Activated CD8-positive, alpha-beta memory T cell treated with anti-CD3 and anti-CD28 coated beads, Interleukin-2, amount 50 U/mL, for 48 hours (primary cell): ENCODE data around the gene COX4I2.
"Not testable (repeated sequence)": the region's sequence is repeated elsewhere in the genome, so short reads cannot be mapped to it uniquely, and the experiment has no call there.

Source experiments
- DNase-seq: peaks from one replicate; pipeline ENCODE4 v3.0.0-alpha.2; 2020

COX4I2 gene

GRCh38 chr20:31637660-31638059 is at the start of gene COX4I2:
Gene COX4I2 (plus strand): TSS chr20:31637912. CDS start chr20:31639018, 1,106 bp downstream.
- DNase-seq: no peak

GRCh38 chr20:31590717-31591225 is 46.9 kb upstream of the COX4I2 start:
- no peak for DNase-seq

- DNase-seq: no peak
These were observed 44.3 kb upstream of the COX4I2 start for GRCh38 chr20:31593221-31594001.

GRCh38 chr20:31594002-31594557 is 43.6 kb upstream of the COX4I2 start:
- DNase-seq: no peak

GRCh38 chr20:31594558-31595379 is 42.9 kb upstream of the COX4I2 start:
- no peak for DNase-seq

- no peak for DNase-seq
These were observed 42.4 kb upstream of the COX4I2 start for GRCh38 chr20:31595380-31595653.

GRCh38 chr20:31595654-31596411 is 41.9 kb upstream of the COX4I2 start:
- no peak for DNase-seq

- DNase-seq: not testable (repeated sequence)
These were observed 41.3 kb upstream of the COX4I2 start for GRCh38 chr20:31596412-31596715.

- DNase-seq: no peak
These were observed 40.8 kb upstream of the COX4I2 start for GRCh38 chr20:31596831-31597480.

GRCh38 chr20:31597481-31597855 is 40.2 kb upstream of the COX4I2 start:
- DNase-seq: no peak

- DNase-seq: no peak
These were observed 35.3 kb upstream of the COX4I2 start for GRCh38 chr20:31602431-31602778.

- DNase-seq: peak; percentile 69
These were observed 34.8 kb upstream of the COX4I2 start for GRCh38 chr20:31602779-31603441.

- DNase-seq: peak; percentile 87
These were observed 33.7 kb upstream of the COX4I2 start for GRCh38 chr20:31603822-31604566.

- peak; percentile 55 for DNase-seq
These were observed 33.1 kb upstream of the COX4I2 start for GRCh38 chr20:31604567-31605030.

- DNase-seq: peak; percentile 88
These were observed 32.4 kb upstream of the COX4I2 start, which contains the start of gene ID1 for GRCh38 chr20:31605031-31605901. Gene ID1 (plus strand): TSS chr20:31605289. CDS start chr20:31605388, 99 bp downstream.

GRCh38 chr20:31605902-31606803 is 31.6 kb upstream of the COX4I2 start:
- peak; percentile 61 for DNase-seq

GRCh38 chr20:31606804-31607639 is 30.7 kb upstream of the COX4I2 start:
- DNase-seq: no peak

GRCh38 chr20:31607640-31608250 is 30.0 kb upstream of the COX4I2 start:
- DNase-seq: no peak
